Measurements from ENCODE around the gene PFN3.

PFN3 gene

DNA sequence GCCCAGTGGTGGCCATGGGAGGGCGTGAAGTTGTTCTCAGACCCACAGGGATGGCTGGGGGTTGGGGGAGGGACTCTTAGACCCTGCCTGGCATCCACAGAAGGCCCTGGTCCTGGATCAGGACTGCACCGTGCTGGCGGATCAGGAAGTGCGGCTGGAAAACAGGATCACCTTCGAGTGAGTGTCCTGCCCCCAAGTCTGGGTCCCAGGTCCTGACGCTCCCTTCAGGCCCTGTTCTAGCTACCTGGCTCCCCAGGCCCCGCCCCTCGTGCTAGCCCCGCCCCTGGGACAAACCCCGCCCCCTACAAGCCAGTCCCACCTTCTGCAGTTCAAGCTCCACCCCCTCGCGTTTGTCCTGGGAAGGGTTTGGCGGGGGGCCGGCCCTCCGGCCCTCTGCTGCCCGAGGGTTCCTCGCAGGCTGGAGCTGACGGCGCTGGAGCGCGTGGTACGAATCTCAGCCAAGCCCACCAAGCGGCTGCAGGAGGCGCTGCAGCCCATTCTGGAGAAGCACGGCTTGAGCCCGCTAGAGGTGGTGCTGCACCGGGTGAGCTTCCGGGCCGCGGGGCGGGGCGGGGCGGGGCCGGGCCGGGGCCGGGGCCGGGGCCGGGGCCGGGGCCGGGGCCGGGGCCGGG, 29.9 kb downstream of the PFN3 start:
- Histone ChIP-seq H2AFZ (ENCODE audit: low read depth, low read length) (peak overlapping the region; percentile 94; the same call in 1 of the 2 replicates), H3K4me3 (ENCODE audit: low read length) (peak overlapping the region; percentile 94), H4K20me1 (ENCODE audit: insufficient read depth, low read length) (peaks cover 10% of the 10 kb centered on the region; the same call in 1 of the 2 replicates), H3K4me1 (ENCODE audit: low read length) (peaks cover 27% of the 10 kb centered on the region), H3K27me3 (ENCODE audit: low read depth, low read length) (no peaks in the 10 kb centered on the region), H3K79me2 (ENCODE audit: low read length) (no peaks in the 10 kb centered on the region), H3K27ac (ENCODE audit: low read length) (no peak overlapping the region), H3K36me3 (replicated peaks; ENCODE audit: low read depth, low read length) (peaks cover 6% of the 10 kb centered on the region), H3K9me3 (ENCODE audit: insufficient read depth, low read length) (no peaks in the 10 kb centered on the region), H3K9ac (ENCODE audit: low read length) (peak overlapping the region; percentile 65; the same call in 1 of the 2 replicates), H3K4me2 (ENCODE audit: low read length) (peak overlapping the region; percentile 92)
- no peak for TF ChIP-seq EZH2phosphoT487 (IDR thresholded peaks at IDR 0.05; ENCODE audit: low read depth)
- TF ChIP-seq, protein P1, sequence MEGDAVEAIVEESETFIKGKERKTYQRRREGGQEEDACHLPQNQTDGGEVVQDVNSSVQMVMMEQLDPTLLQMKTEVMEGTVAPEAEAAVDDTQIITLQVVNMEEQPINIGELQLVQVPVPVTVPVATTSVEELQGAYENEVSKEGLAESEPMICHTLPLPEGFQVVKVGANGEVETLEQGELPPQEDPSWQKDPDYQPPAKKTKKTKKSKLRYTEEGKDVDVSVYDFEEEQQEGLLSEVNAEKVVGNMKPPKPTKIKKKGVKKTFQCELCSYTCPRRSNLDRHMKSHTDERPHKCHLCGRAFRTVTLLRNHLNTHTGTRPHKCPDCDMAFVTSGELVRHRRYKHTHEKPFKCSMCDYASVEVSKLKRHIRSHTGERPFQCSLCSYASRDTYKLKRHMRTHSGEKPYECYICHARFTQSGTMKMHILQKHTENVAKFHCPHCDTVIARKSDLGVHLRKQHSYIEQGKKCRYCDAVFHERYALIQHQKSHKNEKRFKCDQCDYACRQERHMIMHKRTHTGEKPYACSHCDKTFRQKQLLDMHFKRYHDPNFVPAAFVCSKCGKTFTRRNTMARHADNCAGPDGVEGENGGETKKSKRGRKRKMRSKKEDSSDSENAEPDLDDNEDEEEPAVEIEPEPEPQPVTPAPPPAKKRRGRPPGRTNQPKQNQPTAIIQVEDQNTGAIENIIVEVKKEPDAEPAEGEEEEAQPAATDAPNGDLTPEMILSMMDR (IDR thresholded peaks at IDR 0.05; ENCODE audit: low read depth, low read length): peak; percentile 47

DNA sequence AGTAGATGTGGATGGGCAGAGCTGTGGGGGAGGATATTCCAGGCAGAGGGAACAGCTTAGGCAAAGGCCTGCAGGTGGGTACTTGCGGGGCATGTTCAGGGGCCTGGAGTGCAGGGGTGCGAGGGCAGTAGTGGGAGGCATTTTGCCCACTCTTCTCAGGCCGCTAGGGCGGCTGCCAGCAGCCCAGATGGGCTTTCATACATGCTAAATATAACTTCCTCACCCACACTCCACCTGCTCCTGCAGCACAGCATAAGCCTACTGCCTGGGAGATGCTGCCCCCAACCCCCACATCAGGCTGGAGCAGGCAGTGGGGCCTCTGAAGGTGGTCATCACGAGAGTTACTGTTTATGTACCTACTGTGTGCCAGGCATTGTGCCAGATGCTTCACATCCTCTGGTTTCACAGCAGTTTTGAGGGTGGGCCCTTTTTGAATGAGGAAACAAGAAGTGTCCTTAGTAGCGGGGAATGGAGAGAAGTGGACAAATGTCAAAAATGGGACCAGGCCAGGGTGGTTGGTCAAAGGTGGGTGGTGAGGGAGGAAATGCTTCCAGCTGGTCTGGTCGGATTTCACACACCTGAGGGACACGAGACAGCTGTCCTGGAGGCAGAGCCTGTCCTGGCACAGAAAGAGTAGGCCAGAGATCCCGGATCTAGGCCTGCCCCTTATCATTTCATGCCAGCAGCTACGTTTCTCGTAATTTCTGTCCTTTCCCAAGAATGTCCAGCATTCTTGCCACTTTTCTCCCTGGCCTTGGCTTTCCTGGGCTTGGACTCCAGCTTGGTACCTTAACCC, 30.6 kb downstream of the PFN3 start:
- H4K20me1 ChIP-seq (ENCODE audit: insufficient read depth, low read length): peaks cover 12% of the 10 kb centered on the region
- no peak overlapping the region for H3K27ac ChIP-seq (ENCODE audit: low read length)
- no peak overlapping the region for H3K9ac ChIP-seq (ENCODE audit: low read length)
- H3K9me3 ChIP-seq (ENCODE audit: insufficient read depth, low read length): no peaks in the 10 kb centered on the region
- H2AFZ ChIP-seq (ENCODE audit: low read depth, low read length): no peak overlapping the region
- no peaks in the 10 kb centered on the region for H3K79me2 ChIP-seq (ENCODE audit: low read length)
- H3K36me3 ChIP-seq (replicated peaks; ENCODE audit: low read depth, low read length): peaks cover 6% of the 10 kb centered on the region
- H3K4me1 ChIP-seq (ENCODE audit: low read length): peaks cover 34% of the 10 kb centered on the region
- no peaks in the 10 kb centered on the region for H3K27me3 ChIP-seq (ENCODE audit: low read depth, low read length)
- TF ChIP-seq, protein P1 (IDR thresholded peaks at IDR 0.05; ENCODE audit: low read depth, low read length): no peak
- no peak for TF ChIP-seq EZH2phosphoT487 (IDR thresholded peaks at IDR 0.05; ENCODE audit: low read depth)
- no peak overlapping the region for H3K4me2 ChIP-seq (ENCODE audit: low read length)
- H3K4me3 ChIP-seq (ENCODE audit: low read length): no peak overlapping the region

DNA sequence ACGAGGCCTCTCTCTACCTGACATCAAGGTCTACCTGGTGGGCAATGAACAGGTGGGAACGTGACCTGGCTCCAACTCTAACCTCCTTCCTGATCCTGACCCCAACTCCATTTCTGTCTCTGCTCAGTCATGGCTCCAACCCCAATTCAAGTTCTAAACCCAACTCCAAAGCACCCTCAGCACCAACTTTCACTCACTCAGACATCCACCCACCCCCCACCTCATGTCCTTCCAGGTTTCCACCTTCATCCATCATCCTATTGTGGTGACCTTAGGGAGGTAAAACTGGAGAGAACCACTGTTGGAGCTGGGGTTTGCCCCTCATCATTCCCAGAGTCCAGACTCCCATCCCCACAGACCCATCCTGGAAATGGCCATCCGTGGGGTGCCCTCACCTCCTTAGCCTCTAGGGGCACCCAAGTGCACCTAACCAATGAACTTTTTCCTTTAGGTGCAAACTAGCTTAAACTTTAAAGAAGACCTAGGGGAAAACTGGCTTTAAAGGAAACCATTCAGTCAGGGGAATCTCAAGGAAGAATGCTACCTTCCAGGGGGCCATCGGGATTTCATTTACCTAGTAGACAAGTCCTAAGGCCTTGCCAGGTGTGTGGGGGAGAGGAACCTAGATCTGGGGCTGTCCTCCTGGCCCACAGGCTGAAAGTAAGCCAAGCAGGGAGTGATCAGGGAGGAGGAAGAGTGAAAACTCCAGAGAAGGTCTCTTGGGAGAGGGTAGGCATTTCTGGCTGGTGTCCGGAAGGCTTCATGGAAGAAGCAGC, 31.4 kb downstream of the PFN3 start:
- H3K27ac ChIP-seq (ENCODE audit: low read length): no peak overlapping the region
- no peaks in the 10 kb centered on the region for H3K9me3 ChIP-seq (ENCODE audit: insufficient read depth, low read length)
- H3K27me3 ChIP-seq (ENCODE audit: low read depth, low read length): no peaks in the 10 kb centered on the region
- H3K9ac ChIP-seq (ENCODE audit: low read length): no peak overlapping the region
- no peaks in the 10 kb centered on the region for H3K79me2 ChIP-seq (ENCODE audit: low read length)
- peaks cover 14% of the 10 kb centered on the region for H4K20me1 ChIP-seq (ENCODE audit: insufficient read depth, low read length)
- no peak overlapping the region for H3K4me3 ChIP-seq (ENCODE audit: low read length)
- no peak overlapping the region for H2AFZ ChIP-seq (ENCODE audit: low read depth, low read length)
- peaks cover 6% of the 10 kb centered on the region for H3K36me3 ChIP-seq (replicated peaks; ENCODE audit: low read depth, low read length)
- H3K4me1 ChIP-seq (ENCODE audit: low read length): peaks cover 42% of the 10 kb centered on the region
- H3K4me2 ChIP-seq (ENCODE audit: low read length): no peak overlapping the region
- TF ChIP-seq, protein P1 (IDR thresholded peaks at IDR 0.05; ENCODE audit: low read depth, low read length): peak; percentile 80
- no peak for TF ChIP-seq EZH2phosphoT487 (IDR thresholded peaks at IDR 0.05; ENCODE audit: low read depth)

Data from OCI-LY3 (cell line).